ENCODE data around the gene DOCK10.
A peak's percentile ranks its signal among the peaks of the same experiment; 100 is the strongest.
"Not testable (repeated sequence)": the region's sequence is repeated elsewhere in the genome, so short reads cannot be mapped to it uniquely, and the experiment has no call there.

DOCK10 gene

DNA sequence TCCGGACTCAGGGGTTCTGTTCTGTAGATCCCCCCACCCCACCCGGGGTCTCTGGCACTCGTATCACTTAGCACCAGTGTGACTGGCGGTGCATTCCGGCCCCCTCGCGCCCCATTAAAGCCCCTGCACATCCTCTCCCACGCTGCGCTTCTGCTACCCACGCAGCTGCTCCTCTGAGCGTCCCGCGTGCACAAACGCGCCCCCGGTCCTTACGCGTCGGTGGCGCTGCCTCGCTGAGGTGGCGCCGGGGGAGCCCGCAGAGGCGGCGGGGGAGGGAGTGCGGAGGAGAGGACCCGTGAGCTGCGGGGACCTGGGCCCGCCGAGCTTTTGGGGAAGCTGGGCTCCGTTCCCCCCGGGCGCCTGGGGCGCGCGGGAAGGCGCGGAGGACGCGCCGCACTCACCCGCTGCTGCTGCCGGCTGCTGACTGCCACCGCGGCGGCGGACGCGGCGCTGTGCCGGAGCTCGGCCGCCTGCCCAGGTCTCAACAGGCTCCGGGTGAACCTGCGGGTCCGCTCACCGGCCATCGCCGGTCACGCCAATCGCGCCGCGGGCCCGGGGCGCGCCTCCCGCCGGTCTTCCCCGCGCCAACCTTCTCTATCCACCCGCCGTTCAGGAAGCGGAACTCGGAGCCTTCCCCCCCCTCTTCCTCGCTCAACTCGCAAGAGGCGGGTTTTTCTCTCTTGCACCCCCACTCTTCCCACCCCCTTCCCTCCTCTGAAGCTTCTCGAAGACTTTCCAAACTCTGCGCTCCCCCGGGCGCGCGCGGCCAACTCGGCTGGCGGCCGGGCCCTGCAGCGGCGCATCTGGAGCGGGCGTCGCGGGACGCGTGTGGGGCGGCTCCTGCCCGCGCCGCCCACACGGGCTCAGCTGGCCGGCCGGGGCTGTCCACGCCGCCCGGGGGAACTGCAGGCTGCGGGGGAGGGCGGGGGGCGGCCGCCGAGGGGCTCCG lies at the start of gene DOCK10:
TSS of gene DOCK10 (minus strand) at position 618 of the 949 bp plus-strand sequence. CDS start at position 524, 94 bp downstream.
- peak; percentile 68 for DNase-seq (ENCODE audit: low spot score)

DNA sequence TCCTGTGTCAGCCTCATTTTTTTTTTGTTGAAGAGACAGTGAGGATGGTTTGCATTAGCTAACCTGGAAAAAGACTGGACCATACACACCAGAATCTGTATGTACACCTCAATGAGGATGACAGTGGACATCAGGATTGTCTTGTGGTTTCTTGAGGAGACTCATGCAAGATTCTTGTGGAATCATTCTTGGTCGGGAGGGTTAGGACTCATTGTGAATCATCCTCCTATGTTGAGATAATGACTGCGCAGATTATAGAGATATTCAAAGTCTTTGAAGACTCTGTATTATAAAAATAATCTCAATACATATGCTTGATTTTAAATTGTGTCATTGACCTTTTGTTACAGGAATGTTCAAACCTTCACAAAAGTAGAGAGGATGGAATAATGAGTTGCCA lies 49.1 kb upstream of the DOCK10 start:
- DNase-seq (ENCODE audit: low spot score) = no peak

DNA sequence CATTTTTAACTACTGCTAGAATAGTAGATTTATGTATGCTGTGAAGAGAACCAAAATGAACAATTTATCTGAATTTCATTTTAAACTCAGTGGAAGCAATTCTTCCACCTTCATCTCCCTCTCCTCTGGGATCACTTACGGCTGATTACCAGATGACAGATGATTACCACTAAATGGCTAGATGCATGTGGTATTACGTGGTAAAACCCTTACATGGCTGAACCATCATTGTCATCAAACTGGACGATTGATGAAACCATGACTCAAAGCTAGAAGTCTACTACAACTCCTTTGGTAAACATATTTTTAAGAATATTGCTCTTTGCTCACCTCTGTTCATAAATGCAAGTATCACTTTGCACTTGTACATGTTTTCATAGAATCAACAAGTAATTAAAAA lies 48.5 kb upstream of the DOCK10 start:
- no peak for DNase-seq (ENCODE audit: low spot score)

DNA sequence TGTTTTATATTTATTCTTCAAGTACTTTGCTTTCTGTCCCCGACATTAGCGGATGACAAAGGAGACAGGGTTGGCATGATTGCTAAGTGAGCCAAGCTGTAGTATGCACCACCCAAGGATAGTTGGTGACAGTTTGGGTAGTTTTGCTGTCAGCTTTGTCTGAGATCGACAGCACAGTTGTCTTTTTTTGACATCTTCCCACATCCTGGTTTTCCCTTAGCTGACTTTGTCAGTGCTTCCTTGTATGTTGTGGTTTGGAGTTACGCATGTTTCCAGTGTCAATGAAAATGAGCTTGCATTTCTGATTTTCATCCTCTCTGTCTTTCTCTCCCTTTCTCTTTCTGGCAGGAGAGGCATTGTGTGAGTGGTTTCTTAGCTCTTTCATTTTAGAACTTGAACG lies 44.6 kb upstream of the DOCK10 start:
- DNase-seq (ENCODE audit: low spot score) = no peak

DNA sequence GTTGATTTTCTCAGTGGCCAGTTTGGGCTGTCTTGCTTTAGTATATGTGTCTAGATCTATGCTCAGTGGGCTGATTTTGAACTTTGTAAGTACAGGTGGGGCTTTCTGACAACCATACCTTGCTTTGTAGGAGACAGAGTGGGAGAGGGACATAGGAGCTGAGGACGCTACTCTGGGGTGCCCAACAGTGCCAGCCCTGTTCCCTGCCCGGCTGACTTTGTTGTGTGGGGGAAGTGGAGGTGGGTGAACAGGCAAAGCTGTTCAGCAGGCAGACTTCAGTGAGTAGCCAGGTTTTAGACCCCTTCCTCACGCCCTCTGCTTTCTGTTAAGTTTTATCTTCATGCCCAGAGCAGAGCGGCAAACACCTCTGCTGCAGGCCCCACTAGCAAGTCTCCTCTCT lies 44.2 kb upstream of the DOCK10 start:
- no peak for DNase-seq (ENCODE audit: low spot score)

DNA sequence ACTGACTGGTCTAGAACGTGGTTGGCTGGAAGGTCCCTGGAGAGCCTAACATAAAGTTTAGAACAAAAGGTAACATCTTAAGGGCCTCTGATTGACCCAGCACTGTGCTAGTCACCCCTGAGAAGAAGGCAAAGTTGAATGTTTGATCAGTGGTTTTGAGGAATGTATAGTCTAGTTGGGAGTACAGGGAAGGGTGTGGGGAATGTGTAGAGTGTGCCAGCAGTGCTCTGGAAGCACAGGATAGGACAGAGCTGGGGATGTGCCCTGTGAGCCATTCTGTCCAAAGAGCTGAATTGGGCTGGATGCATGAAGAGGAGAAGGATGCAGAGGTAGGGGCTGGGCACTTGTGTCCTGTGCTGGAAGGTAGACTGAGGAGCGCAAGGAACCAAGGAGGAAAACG lies 41.0 kb upstream of the DOCK10 start:
- DNase-seq (ENCODE audit: low spot score) = no peak

DNA sequence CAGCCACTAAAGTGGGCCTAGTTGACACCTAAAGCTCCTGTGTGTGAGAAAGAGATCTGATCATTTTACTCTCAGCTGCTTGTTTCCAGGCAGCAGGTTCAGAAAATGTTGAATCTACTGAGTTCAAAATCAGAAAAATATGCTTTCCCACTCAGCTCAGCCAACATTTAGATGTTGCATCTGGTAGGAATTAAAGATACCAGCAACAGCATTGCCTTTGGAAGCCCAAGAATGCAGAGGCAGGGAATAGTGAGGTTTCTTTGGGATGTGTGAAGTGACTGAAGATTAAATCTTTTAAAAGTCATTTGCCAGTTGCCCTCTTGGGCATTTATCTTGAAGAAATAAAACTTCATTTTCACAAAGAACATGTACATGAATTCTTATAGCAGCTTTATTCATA lies 33.9 kb upstream of the DOCK10 start:
- DNase-seq (ENCODE audit: low spot score) = no peak

DNA sequence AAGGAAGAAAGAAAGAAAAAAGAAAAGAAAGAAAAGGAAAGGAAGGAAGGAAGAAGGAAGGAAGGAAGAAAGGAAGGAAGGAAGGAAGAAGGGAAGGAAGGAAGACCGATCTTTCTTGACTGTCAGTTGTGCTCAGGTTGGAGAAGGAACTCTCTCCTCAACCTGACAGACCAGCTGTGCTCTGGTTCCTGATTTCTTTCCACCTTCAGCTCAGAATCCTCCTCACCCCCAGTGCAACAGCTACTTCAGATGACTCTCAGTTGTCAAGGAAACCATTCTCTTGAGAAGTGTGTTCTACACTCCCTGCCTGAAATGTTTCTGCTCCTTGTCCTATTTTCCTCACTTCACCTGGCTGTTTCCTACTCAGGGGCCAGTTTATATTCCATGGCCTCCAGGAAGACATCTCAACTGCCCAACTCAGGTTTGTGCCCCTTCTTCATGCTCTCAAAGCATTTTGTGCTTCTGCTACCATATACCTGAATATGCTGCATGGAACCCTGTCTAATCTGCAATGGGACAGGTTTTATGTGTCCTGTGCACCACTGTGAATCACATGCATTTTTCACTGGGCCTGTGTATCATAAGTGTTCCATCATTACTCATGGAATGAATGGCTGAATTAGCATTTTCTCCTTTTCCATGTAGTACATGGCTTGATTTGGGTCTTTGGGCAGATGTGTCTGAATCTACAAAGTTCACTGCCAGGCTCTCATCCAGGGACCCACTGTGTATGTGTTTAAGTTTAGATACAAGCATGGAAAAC lies 32.8 kb upstream of the DOCK10 start:
- no peak for DNase-seq (ENCODE audit: low spot score)

DNA sequence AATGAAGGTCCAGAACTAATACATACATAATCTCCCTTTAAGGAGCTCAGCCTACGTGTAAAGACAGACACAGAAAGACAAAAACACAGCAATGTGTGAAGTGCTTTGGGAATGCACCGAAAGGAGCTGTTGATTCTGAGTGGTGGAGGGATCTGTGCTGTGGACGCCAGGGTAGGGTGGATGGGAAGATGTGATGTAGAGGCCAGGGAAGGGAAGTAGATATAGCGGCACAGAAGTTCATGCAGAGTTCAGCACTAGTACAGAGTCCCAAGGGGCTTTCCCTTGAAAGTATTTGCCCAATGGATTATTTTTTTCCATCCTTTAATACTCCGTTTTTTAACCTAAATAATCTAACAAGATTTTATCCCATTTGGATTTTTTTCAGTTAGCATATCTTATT lies 32.1 kb upstream of the DOCK10 start:
- DNase-seq (ENCODE audit: low spot score) = no peak

DNA sequence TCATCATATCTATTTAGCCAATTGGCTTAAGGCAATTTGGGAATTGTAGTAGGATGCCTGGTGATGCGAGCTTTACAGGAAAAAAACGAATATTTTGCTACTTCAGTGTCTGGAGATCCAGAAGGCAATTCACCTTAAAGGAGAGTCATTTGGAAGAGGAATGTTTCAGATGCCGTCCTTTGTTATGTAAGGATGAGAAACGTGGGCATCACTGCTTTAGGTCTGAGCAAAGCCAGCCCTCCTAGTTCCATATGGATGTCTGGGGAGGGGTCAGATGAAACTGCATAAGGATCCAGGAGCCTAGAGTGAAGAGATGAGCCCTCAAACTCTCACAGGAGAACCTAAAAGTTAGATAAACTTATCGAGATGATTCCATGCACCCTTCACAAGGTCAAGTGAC lies 30.9 kb upstream of the DOCK10 start:
- DNase-seq (ENCODE audit: low spot score) = peak; percentile 30

DNA sequence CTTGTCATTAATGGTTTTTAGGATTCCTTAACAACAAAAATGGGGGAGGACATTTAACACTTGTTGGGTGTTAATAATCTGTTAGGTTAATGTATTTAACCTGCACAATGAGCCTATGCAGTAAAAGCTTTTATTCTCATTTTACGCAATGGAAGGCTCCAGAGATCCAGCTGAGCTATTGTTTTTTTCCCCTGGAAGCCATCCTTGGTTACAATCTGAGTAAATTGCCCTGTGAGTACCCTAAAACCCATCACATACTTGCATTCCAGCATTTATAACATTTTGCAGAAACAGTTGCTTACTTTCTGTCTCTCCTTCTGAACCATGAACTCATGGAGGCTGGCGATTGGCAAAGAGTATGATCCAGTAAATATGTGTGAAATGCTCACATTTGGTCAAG lies 30.2 kb upstream of the DOCK10 start:
- DNase-seq (ENCODE audit: low spot score) = no peak

DNA sequence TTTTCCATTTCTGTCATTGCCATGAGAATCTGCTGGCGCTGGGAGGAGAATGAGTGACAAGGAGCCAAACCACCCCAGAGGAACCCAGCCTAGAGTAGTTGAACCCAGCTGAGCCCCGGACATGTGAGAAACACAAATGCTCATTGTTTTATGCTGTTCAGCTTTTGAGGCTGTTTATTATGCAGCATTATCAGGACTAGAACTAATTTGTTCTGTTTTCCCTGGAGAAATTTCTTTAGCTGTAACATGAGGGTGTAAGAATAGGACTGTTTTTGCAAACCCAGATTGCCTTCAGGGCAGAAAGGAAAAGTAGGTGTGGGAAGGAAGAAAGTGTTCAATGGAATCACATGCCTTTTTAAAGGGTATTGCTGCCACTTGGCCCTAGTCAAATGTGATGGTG lies 28.5 kb upstream of the DOCK10 start:
- no peak for DNase-seq (ENCODE audit: low spot score)

DNA sequence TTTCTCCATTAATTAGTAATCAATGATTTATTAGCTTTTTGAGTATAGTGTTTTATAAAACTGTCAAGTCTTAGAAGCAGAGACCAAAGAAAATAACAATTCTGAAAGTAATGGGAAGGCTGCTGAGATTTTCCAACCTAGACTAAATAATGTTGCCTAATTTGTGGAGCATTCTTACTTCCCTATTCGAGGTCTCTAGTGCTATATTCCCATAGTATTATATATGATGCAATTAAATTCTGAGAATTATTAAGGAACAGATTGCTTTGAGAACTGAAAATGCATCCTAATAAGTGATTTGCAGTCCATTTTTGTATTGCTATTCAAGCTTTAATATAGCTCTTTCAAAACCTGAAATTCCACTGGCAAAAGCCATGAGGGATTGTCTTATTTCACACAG lies 27.7 kb upstream of the DOCK10 start:
- DNase-seq (ENCODE audit: low spot score) = no peak

DNA sequence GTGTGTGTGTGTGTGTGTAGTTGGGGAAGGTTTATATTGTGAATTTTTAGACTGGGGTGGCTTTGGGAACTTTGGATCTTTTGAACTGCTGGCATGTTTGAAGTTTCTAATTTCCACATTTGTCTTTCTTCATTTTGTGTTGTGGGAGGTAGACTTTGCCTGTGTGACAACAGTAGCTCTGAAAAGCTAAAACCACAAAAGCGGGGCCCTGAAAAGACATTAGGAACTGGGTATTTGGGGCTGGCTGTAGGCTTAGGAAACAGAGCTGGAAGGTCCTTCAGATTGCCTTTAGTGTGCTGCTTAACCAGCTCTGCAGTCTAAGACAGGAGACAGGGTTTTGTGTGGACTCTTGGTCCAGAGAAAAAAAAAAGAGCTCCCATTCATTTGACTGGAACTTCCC lies 27.2 kb upstream of the DOCK10 start:
- no peak for DNase-seq (ENCODE audit: low spot score)

DNA sequence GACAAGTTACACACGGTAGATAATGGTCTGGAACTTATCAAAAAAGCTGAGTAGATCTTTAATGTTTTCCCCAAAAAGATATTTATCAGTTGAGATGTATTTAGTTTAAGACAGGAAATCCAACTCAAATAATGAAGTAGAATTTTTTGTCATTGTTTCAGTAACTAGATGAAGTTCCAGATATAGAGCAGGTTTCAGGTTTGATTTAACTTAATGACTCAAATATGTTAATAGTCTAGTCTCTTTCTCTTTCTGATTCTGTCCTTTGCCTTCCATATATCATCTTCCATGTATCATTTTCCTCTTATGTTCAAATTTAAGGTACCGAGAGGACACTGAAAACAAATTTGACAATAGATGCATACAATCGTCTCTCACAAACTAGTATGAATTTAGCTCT lies 23.6 kb upstream of the DOCK10 start:
- no peak for DNase-seq (ENCODE audit: low spot score)

DNA sequence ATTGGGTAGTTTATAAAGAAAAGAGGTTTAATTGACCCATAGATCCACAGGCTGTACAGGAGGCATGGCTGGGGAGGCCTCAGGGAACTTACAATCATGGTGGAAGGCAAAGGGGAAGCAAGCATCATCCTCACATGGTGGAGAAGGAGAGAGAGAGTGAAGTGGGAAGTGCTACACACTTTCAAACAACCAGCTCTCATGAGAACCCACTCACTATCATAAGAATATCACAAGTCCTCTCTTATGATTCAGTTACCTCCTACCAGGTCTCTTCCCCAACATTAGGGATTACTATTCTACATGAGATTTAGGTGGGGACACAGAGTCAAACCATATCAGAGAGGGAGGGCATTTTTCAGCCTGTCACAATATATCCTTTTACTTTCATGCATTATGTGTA lies 22.7 kb upstream of the DOCK10 start:
- no peak for DNase-seq (ENCODE audit: low spot score)

DNA sequence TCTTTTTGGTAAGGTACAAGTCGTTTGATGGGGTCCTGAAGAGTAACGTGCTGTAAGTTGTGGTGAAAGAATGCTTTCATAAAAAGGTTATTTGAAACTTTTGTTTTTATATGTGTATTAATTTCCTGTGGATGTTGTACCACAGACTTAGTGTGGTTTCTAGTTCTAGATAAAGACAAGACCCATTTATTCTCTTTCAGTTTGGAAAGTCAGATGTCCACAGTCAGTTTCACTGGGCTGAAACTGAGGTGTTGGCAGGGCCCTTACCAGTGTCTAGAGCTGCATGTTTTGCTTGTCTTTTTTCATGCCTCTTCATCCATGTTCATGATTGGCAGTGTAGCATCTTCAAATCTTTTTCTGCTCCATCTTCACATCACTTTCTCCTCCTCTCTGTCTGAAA lies 22.1 kb upstream of the DOCK10 start:
- DNase-seq (ENCODE audit: low spot score) = no peak

DNA sequence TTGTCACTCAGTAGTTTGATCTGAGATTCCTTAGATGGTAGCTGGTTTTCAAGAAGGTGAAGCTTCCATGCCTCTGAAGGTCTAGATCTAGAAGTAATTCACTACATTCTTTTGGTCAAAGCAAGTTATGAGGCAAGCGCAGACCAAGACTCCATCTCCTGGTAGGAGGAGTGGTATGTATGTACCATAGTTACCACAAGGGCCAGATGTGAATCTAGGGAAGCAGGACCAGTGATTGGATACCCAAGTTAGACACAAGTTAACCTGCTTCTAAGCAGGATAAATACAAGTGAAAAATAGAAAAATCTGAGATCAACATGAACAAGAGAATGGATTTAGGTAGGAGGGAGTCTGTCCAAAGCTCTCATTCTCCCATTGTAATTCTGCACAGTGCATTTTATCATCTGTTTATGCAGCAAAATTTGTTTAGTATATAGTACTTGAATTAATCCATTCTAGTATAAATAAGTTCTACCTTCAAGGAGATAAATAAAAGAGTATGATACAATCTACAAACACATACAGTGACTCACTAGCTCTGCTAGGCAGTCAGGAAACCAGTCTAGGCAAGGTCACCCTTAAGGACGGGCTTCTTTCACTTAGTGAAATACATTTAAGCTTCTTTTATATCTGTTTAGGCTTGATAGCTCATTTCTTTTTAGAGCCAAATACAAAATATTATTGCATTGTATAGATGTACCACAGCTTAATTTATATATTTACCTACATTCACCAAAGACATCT lies 14.2 kb upstream of the DOCK10 start:
- no peak for DNase-seq (ENCODE audit: low spot score)

DNA sequence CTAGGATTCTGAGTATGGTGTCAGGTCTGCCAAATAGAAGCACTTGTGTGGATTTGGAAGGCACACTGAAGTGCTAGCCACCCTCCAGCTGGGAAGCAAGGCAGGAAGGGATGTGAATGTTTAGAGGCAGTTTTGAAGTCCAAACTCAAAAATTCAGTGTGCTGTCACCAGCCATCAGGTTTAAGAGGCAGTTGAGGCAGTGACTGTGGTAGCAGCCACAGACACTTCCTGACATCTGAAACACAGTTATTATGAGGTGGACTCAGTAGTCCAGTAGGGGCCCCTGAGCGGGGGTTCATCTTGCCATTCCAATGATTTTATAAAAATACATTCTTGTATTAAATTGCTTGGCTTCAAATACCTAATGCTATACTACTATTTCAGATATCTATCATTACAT lies 13.4 kb upstream of the DOCK10 start:
- no peak for DNase-seq (ENCODE audit: low spot score)

DNA sequence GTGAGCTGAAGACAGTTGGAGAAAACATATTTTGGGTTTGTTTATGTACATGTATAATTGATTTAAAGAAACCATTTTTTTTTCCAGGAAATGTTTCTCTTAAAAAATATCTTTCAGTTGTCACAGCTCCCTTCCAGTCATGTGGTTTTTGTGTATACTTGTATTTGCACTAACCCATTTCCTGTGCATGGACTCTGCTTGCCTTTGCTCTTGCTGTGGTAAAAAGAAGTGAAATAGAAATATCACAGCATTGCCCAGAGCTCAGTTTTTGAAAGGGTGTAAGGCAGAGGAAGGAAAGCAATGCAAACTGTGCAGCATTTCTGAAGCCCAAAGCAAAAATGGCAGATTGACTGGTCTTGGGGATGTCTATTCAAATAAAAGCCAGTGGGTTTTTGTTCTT lies 10.4 kb upstream of the DOCK10 start:
- no peak for DNase-seq (ENCODE audit: low spot score)

DNA sequence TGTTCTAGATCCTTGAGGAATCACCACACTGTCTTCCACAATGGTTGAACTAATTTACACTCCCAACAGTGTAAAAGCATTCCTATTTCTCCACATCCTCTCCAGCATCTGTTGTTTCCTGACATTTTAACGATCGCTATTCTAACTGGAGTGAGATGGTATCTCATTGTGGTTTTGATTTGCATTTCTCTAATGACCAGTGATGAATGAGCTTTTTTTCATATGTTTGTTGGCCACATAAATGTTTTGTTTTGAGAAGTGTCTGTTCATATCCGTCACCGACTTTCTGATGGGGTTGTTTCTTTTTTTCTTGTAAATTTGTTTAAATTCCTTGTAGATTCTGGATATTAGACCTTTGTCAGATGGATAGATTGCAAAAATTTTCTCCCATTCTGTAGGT lies 5.2 kb upstream of the DOCK10 start:
- not testable (repeated sequence) for DNase-seq (ENCODE audit: low spot score)

DNA sequence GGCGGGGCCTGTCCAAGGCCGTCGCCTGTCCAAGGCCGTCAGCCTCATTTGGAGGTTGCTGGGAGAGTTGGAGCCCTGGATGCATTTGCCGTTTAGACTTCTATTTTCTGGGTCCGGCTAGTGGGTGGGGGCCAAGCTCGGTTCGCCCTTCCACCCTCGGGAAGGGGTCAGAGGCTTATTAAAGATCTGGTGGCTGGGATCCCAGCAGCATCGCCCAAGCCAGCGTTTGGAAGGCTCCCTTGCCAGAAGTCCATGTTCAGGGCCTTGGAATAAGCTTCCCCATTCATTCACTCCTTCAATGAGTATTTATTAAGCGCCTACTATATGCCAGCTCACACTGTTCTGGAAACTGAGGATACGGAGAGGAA lies 516 bp upstream of the DOCK10 start:
- no peak for DNase-seq (ENCODE audit: low spot score)

Data from iPS-NIHi11 (cell line).